Kidney epithelial cell (primary cell): ENCODE results near the gene OTOGL. TPM values are rescaled to one million over a fixed set of nuclear protein-coding genes. Genes with fewer than 3 reads are reported as not detected.

Experiments used
- DNase-seq: peaks from one replicate; pipeline ENCODE4 v3.0.0-alpha.2; 2010; ENCODE audit warnings: low read depth
- H3K27me3 ChIP-seq: 2 replicates; pipeline ENCODE4 v1.6.0; 2011; ENCODE audit warnings: low read length; ENCODE audit not compliant: control insufficient read depth, insufficient read depth
- H3K36me3 ChIP-seq: 2 replicates; pipeline ENCODE4 v1.5.1; 2011; ENCODE audit warnings: low read length; ENCODE audit not compliant: control insufficient read depth, insufficient read depth
- H3K4me3 ChIP-seq: 2 replicates; pipeline ENCODE4 v1.5.1; 2011; ENCODE audit warnings: low read depth, mild to moderate bottlenecking, control low read depth, low read length
- CTCF ChIP-seq: IDR thresholded peaks from 2 replicates; pipeline ENCODE4 v1.5.1; 2011; ENCODE audit warnings: mild to moderate bottlenecking, moderate library complexity, low read length, control low read depth, inconsistent platforms; ENCODE audit not compliant: insufficient read depth, poor library complexity, severe bottlenecking
- total RNA-seq: library from RNA; depleted of rRNA; stranded (reverse); fragments of >200 nt; gene quantifications from 2 replicates; pipeline ENCODE4 v1.2.3, GENCODE V29; 2015

OTOGL gene
- total RNA-seq, 1 donor from 2014 or later, result 0.33 TPM

DNA sequence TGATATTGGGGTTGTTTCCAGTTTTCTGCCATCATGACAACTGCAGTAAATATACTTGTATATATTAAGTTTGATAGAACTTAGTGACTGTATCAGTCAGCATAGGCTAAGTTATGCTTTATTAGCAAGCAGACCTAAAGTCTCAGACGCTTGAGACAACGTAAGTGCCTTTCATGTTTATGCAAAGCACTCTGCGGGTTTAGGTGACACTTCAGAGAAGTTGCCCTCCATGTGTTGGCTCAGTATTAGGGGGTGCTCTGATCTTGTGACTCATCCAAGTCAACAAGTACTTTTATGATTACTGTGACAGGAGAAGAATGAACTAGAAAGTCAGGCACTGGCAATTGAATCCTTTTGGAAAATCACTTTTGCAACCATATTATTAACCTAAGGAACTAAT lies 13.3 kb upstream of the OTOGL start:
- TF ChIP-seq CTCF, result no peak
- H3K4me3 ChIP-seq, result no peak overlapping the region
- DNase-seq, result no peak

GRCh38 chr12:80087486-80088213 lies 11.7 kb upstream of the OTOGL start:
- Histone ChIP-seq H3K36me3 (no peaks in the 10 kb centered on the region), H3K27me3 (no peaks in the 10 kb centered on the region), H3K4me3 (no peak overlapping the region)
- no peak for TF ChIP-seq CTCF
- DNase-seq, result no peak

More for the DNA sequence above, 13.3 kb upstream of the OTOGL start:
- Histone ChIP-seq H3K27me3 (no peaks in the 10 kb centered on the region), H3K36me3 (no peaks in the 10 kb centered on the region)

GRCh38 chr12:80100591-80100990 lies 1.3 kb downstream of the OTOGL start:
- no peaks in the 10 kb centered on the region for H3K36me3 ChIP-seq
- TF ChIP-seq CTCF, result no peak
- no peak for DNase-seq
- H3K4me3 ChIP-seq, result no peak overlapping the region
- no peaks in the 10 kb centered on the region for H3K27me3 ChIP-seq

- no peak for DNase-seq
- Histone ChIP-seq H3K4me3 (no peak overlapping the region), H3K36me3 (no peaks in the 10 kb centered on the region), H3K27me3 (no peaks in the 10 kb centered on the region)
- no peak for TF ChIP-seq CTCF
Measured at GRCh38 chr12:80101126-80101525, 1.8 kb downstream of the OTOGL start.

GRCh38 chr12:80107221-80107620 lies 7.9 kb downstream of the OTOGL start:
- DNase-seq, result no peak
- Histone ChIP-seq H3K36me3 (no peaks in the 10 kb centered on the region), H3K27me3 (no peaks in the 10 kb centered on the region), H3K4me3 (no peak overlapping the region)
- no peak for TF ChIP-seq CTCF

- Histone ChIP-seq H3K4me3 (no peak overlapping the region), H3K27me3 (no peaks in the 10 kb centered on the region), H3K36me3 (no peaks in the 10 kb centered on the region)
- TF ChIP-seq CTCF, result no peak
- no peak for DNase-seq
Measured at GRCh38 chr12:80116735-80117134, 17.4 kb downstream of the OTOGL start.
